Body of pancreas (tissue), 4 donors: ENCODE measurements around the gene KRTAP10-9.

Experiments
- CTCF ChIP-seq, 7 experiments: fragments of 450-650 bp in 4 of 7; fragments of 200-600 bp in 3 of 7; sonication (generic) in 3 of 7; IDR thresholded peaks; one replicate each; pipeline ENCODE4 v1.5.1; 2016 to 2019; ENCODE audit warnings: antibody characterized with exemption in 7 of 7
- POLR2A ChIP-seq, 3 donors: fragments of 450-650 bp; IDR thresholded peaks; one replicate each; pipeline ENCODE4 v1.6.1; 2016; ENCODE audit warnings: antibody characterized with exemption in 3 of 3, mild to moderate bottlenecking in 2 of 3

GRCh38 chr21:44594406-44594916 lies 32.4 kb upstream of the KRTAP10-9 start:
- TF ChIP-seq CTCF (IDR thresholded peaks at IDR 0.05), result no peak
- TF ChIP-seq POLR2A (IDR thresholded peaks at IDR 0.05), result no peak
